AG09319 (cell line): ENCODE data around the gene QPCTL.

Source experiments
- DNase-seq: peaks from one replicate; pipeline ENCODE4 v3.0.0-alpha.2; 2010; ENCODE audit warnings: low read depth; ENCODE audit errors: extremely low read depth
- CTCF ChIP-seq: IDR thresholded peaks from 2 replicates; pipeline ENCODE4 v1.5.1; 2011; ENCODE audit warnings: low read depth, mild to moderate bottlenecking, inconsistent platforms, low read length, moderate library complexity

QPCTL gene

GRCh38 chr19:45693106-45693788 lies 781 bp downstream of the QPCTL start:
- DNase-seq = no peak
- TF ChIP-seq CTCF = peak; percentile 96

- no peak for TF ChIP-seq CTCF
Measured at GRCh38 chr19:45701676-45702075, 9.2 kb downstream of the QPCTL start.

GRCh38 chr19:45705115-45705514 lies 12.6 kb downstream of the QPCTL start:
- TF ChIP-seq CTCF = no peak
- no peak for DNase-seq

More at GRCh38 chr19:45701676-45702075, 9.2 kb downstream of the QPCTL start:
- no peak for DNase-seq

- no peak for DNase-seq
- TF ChIP-seq CTCF = no peak
Measured at GRCh38 chr19:45705710-45706415, 13.4 kb downstream of the QPCTL start.

- no peak for DNase-seq
- no peak for TF ChIP-seq CTCF
Measured at GRCh38 chr19:45710356-45711130, 18.1 kb downstream of the QPCTL start.

GRCh38 chr19:45711851-45712698 lies 19.6 kb downstream of the QPCTL start:
- no peak for TF ChIP-seq CTCF
- no peak for DNase-seq
